SU-DHL-6 (cell line): Measurements from ENCODE around the gene GYPC.

Source experiments
- H2AFZ ChIP-seq: fragments of 200-600 bp; sonication (generic); 2 replicates; pipeline ENCODE4 v1.6.1; 2014; ENCODE audit warnings: low read depth, mild to moderate bottlenecking, moderate library complexity, mixed read lengths, antibody characterized with exemption, low read length; ENCODE audit not compliant: severe bottlenecking
- H3F3A ChIP-seq: fragments of 200-600 bp; shearing (Covaris generic); 2 replicates; pipeline ENCODE4 v1.6.0; 2016; ENCODE audit warnings: antibody characterized with exemption, mild to moderate bottlenecking; ENCODE audit not compliant: insufficient read depth
- H3K27ac ChIP-seq: fragments of 200-600 bp; sonication (generic); 2 replicates; pipeline ENCODE4 v1.5.1; 2016; ENCODE audit warnings: low read depth, mild to moderate bottlenecking, low read length, moderate library complexity, mixed read lengths
- H3K27me3 ChIP-seq: fragments of 200-600 bp; sonication (generic), shearing (Covaris generic); 2 replicates; pipeline ENCODE4 v1.6.0; 2014; ENCODE audit warnings: mild to moderate bottlenecking, low read length
- H3K36me3 ChIP-seq: fragments of 200-600 bp; sonication (generic); 2 replicates; pipeline ENCODE4 v1.6.1; 2014; ENCODE audit warnings: mild to moderate bottlenecking, low read length, mixed read lengths
- H3K4me2 ChIP-seq: fragments of 300-600, 200-600 bp; shearing (Covaris generic), sonication (generic); 2 replicates; pipeline ENCODE4 v1.6.0; 2014; ENCODE audit warnings: low read length, low read depth, mild to moderate bottlenecking; ENCODE audit not compliant: poor library complexity, severe bottlenecking
- H3K4me3 ChIP-seq: fragments of 200-600 bp; sonication (generic); 2 replicates; pipeline ENCODE4 v1.5.1; 2014; ENCODE audit warnings: antibody characterized with exemption, low read length, mild to moderate bottlenecking, mixed read lengths; ENCODE audit not compliant: insufficient read depth, poor library complexity, severe bottlenecking
- H3K79me2 ChIP-seq: fragments of 200-600 bp; sonication (generic); 2 replicates; pipeline ENCODE4 v1.6.1; 2014; ENCODE audit warnings: mild to moderate bottlenecking, low read length, moderate library complexity; ENCODE audit not compliant: insufficient read depth
- H3K9ac ChIP-seq: fragments of 200-600 bp; sonication (generic); 2 replicates; pipeline ENCODE4 v1.7.0; 2014; ENCODE audit warnings: mild to moderate bottlenecking, low read length
- H3K9me2 ChIP-seq: fragments of 200-600 bp; sonication (generic); replicated peaks from 2 replicates; pipeline ENCODE4 v1.6.1; 2014; ENCODE audit warnings: low read length; ENCODE audit not compliant: insufficient read depth
- H3K9me3 ChIP-seq: fragments of 200-600 bp; sonication (generic); 2 replicates; pipeline ENCODE4 v1.6.1; 2014; ENCODE audit warnings: low read length, mixed read lengths; ENCODE audit not compliant: insufficient read depth
- H4K20me1 ChIP-seq: fragments of 200-600 bp; sonication (generic); 2 replicates; pipeline ENCODE4 v1.6.1; 2014; ENCODE audit warnings: low read depth, mild to moderate bottlenecking, antibody characterized with exemption, low read length, moderate library complexity, mixed read lengths
- EZH2phosphoT487 ChIP-seq: fragments of 200-600 bp; sonication (generic), shearing (Covaris generic); conservative IDR thresholded peaks from 2 replicates; pipeline ENCODE4 v1.6.1; 2018; ENCODE audit warnings: mild to moderate bottlenecking, antibody characterized with exemption, low read length, moderate library complexity, mixed read lengths
- TF ChIP-seq, protein P1 (sequence below): fragments of 200-600 bp; sonication (generic); IDR thresholded peaks from one replicate; pipeline ENCODE4 v1.5.1; 2017; ENCODE audit warnings: antibody characterized with exemption, mild to moderate bottlenecking, low read length, moderate library complexity; ENCODE audit not compliant: insufficient read depth, poor library complexity, severe bottlenecking

GYPC gene

DNA sequence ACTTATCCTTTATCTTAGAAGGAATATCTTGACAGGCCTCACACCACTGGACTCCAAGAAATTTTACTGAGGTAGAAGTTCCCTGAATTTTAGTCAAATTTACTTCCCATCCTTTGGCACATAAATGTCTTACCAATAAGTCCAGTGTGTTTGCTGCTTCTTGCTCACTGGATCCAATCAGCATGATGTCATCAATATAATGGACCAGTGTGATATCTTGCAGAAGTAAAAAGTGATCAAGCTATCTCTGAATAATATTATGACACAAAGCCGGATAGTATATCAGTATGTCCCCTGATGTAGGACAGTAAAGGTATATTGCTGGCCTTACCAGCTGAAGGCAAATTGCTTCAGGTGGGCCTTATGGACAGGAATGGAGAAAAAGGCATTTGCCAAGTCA is 6.9 kb upstream of the GYPC start:
- H3K4me3 ChIP-seq = no peak overlapping the region
- H2AFZ ChIP-seq = no peak overlapping the region
- H4K20me1 ChIP-seq = no peaks in the 10 kb centered on the region
- H3K27me3 ChIP-seq = no peaks in the 10 kb centered on the region
- TF ChIP-seq EZH2phosphoT487 = no peak
- TF ChIP-seq, protein P1, sequence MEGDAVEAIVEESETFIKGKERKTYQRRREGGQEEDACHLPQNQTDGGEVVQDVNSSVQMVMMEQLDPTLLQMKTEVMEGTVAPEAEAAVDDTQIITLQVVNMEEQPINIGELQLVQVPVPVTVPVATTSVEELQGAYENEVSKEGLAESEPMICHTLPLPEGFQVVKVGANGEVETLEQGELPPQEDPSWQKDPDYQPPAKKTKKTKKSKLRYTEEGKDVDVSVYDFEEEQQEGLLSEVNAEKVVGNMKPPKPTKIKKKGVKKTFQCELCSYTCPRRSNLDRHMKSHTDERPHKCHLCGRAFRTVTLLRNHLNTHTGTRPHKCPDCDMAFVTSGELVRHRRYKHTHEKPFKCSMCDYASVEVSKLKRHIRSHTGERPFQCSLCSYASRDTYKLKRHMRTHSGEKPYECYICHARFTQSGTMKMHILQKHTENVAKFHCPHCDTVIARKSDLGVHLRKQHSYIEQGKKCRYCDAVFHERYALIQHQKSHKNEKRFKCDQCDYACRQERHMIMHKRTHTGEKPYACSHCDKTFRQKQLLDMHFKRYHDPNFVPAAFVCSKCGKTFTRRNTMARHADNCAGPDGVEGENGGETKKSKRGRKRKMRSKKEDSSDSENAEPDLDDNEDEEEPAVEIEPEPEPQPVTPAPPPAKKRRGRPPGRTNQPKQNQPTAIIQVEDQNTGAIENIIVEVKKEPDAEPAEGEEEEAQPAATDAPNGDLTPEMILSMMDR = no peak
- no peaks in the 10 kb centered on the region for H3K9me3 ChIP-seq
- H3K36me3 ChIP-seq = no peaks in the 10 kb centered on the region
- H3K9me2 ChIP-seq = no peaks in the 10 kb centered on the region
- H3F3A ChIP-seq = no peaks in the 10 kb centered on the region
- H3K4me2 ChIP-seq = no peak overlapping the region
- no peak overlapping the region for H3K27ac ChIP-seq
- no peaks in the 10 kb centered on the region for H3K79me2 ChIP-seq
- H3K9ac ChIP-seq = no peak overlapping the region

DNA sequence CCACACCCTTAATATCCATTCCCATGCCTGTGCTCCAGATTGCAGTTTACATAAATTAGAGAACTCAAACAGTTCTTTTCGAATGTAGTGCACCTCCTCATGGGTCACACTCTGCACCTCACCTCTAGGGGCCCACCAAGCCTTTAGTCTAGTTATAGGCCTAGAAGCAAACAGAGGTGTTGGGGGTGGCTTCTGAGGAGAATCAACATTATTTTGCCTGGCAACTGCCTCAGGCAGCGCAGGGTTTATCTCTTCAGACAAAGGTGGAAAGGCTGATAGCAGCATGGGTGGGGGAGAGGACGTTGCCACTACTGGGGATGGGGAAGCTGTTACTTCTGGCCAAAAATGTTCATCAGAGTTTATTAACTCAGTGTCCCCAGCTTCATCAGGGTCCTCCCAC is 5.0 kb upstream of the GYPC start:
- no peak overlapping the region for H3K4me2 ChIP-seq
- no peaks in the 10 kb centered on the region for H3K79me2 ChIP-seq
- H3K9ac ChIP-seq = no peak overlapping the region
- TF ChIP-seq, protein P1 = no peak
- no peak for TF ChIP-seq EZH2phosphoT487
- H3F3A ChIP-seq = no peaks in the 10 kb centered on the region
- no peaks in the 10 kb centered on the region for H3K27me3 ChIP-seq
- H3K9me2 ChIP-seq = no peaks in the 10 kb centered on the region
- no peak overlapping the region for H2AFZ ChIP-seq
- no peak overlapping the region for H3K27ac ChIP-seq
- no peaks in the 10 kb centered on the region for H4K20me1 ChIP-seq
- no peaks in the 10 kb centered on the region for H3K9me3 ChIP-seq
- H3K36me3 ChIP-seq = no peaks in the 10 kb centered on the region
- no peak overlapping the region for H3K4me3 ChIP-seq

DNA sequence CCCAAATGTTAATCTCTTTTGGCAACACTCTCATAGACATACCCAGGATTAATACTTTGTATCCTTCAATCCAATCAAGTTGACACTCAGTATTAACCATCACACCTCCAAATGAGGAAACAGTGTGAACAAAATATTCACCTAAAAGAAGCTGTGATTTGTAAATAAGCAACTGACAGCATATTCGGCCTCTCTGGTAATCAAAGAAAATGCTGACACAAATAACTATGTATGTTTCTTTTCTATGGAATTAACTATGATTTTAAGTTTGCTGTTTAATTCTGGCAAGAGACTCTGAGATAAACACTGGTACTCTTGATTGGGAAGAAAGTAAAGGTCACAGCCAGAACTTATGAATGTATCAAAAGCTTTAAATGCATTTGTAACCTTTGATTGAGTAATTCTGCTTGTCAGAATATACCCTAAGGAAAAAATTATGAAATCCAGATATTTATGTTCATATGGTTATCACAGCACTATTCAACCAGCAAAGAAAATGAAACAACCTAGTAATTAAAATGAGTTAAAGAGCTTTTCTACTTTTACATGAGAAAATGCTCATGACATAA is 3.6 kb upstream of the GYPC start:
- Histone ChIP-seq H3K4me3 (no peak overlapping the region), H3K9me3 (no peaks in the 10 kb centered on the region), H3K27ac (no peak overlapping the region), H3K79me2 (no peaks in the 10 kb centered on the region), H3K27me3 (no peaks in the 10 kb centered on the region), H3K4me2 (no peak overlapping the region), H3K9ac (no peak overlapping the region), H2AFZ (no peak overlapping the region), H3F3A (no peaks in the 10 kb centered on the region), H3K9me2 (no peaks in the 10 kb centered on the region), H4K20me1 (no peaks in the 10 kb centered on the region), H3K36me3 (no peaks in the 10 kb centered on the region)
- TF ChIP-seq, protein P1 = no peak
- TF ChIP-seq EZH2phosphoT487 = no peak

DNA sequence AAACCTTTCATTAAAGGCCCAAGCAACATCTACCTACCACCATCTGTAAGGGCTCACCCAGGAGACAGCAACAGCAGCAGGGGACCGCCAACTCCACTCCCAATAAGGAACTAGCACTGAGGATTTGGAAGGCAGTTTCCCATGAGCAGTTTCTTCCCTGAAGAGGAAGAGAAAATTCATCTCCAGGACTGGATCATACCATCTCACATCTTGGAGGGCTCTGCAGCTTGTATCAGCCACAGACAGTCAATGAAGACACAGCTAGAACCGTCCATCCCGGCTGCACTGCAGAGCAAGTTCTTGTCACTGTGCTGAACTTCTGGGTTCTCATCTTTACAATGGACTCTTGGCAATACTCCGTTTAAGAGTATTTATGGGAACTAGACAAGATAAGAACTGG is 2.8 kb upstream of the GYPC start:
- H4K20me1 ChIP-seq = no peaks in the 10 kb centered on the region
- H3K9me2 ChIP-seq = no peaks in the 10 kb centered on the region
- no peaks in the 10 kb centered on the region for H3F3A ChIP-seq
- no peak overlapping the region for H3K9ac ChIP-seq
- no peaks in the 10 kb centered on the region for H3K9me3 ChIP-seq
- TF ChIP-seq EZH2phosphoT487 = no peak
- TF ChIP-seq, protein P1 = no peak
- H2AFZ ChIP-seq = no peak overlapping the region
- H3K79me2 ChIP-seq = no peaks in the 10 kb centered on the region
- no peak overlapping the region for H3K4me2 ChIP-seq
- no peaks in the 10 kb centered on the region for H3K27me3 ChIP-seq
- H3K4me3 ChIP-seq = no peak overlapping the region
- H3K36me3 ChIP-seq = no peaks in the 10 kb centered on the region
- H3K27ac ChIP-seq = no peak overlapping the region
